ENCODE results near the gene CWC15. TPM values are rescaled to one million over a fixed set of nuclear protein-coding genes. Genes with fewer than 3 reads are reported as not detected.

Gene CWC15
- total and polyA plus RNA-seq, 2 donors (not counting 1 experiment from before 2014, with no cell fraction given): 18.1 to 59.8 TPM

GRCh38 chr11:94946812-94947211, 26.5 kb downstream of the CWC15 start:
- WGBS (ENCODE audit: insufficient coverage): 66% methylated on average over 4 of the region's 4 CpGs
- Mint-ChIP-seq H3K4me1 (peaks cover 6% of the 10 kb centered on the region), H3K27ac (no peak overlapping the region), H3K4me3 (no peak overlapping the region), H3K27me3 (peaks cover 9% of the 10 kb centered on the region), H3K9me3 (ENCODE audit: insufficient read depth) (no peaks in the 10 kb centered on the region)
- TF ChIP-seq, protein P1, sequence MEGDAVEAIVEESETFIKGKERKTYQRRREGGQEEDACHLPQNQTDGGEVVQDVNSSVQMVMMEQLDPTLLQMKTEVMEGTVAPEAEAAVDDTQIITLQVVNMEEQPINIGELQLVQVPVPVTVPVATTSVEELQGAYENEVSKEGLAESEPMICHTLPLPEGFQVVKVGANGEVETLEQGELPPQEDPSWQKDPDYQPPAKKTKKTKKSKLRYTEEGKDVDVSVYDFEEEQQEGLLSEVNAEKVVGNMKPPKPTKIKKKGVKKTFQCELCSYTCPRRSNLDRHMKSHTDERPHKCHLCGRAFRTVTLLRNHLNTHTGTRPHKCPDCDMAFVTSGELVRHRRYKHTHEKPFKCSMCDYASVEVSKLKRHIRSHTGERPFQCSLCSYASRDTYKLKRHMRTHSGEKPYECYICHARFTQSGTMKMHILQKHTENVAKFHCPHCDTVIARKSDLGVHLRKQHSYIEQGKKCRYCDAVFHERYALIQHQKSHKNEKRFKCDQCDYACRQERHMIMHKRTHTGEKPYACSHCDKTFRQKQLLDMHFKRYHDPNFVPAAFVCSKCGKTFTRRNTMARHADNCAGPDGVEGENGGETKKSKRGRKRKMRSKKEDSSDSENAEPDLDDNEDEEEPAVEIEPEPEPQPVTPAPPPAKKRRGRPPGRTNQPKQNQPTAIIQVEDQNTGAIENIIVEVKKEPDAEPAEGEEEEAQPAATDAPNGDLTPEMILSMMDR (IDR thresholded peaks at IDR 0.05): no peak
- Histone ChIP-seq H3K4me3 (ENCODE audit: control extremely low read depth in 1 of 5, extremely low read depth in 1 of 5, insufficient read depth in 1 of 5, low read depth in 2 of 5, low read length in 4 of 5) (no peak overlapping the region), H3K9me3 (ENCODE audit: control extremely low read depth in 1 of 3, control insufficient read depth in 2 of 3, insufficient read depth in 1 of 3, low read length in 2 of 3) (peaks cover 0 to 5% (median 0%) of the 10 kb centered on the region in 3 donors), H3K4me1 (ENCODE audit: control insufficient read depth in 2 of 2, insufficient read depth in 2 of 2, low read length in 2 of 2) (peaks cover 0 to 3% of the 10 kb centered on the region in 2 donors), H3K9ac (ENCODE audit: low read length) (no peak overlapping the region), H3K27ac (ENCODE audit: low read length in 2 of 2) (no peak overlapping the region), H3K27me3 (replicated peaks in 1 of 4; ENCODE audit: control extremely low read depth in 1 of 4, control insufficient read depth in 3 of 4, insufficient read depth in 4 of 4, low read length in 3 of 4) (no peaks in the 10 kb centered on the region), H3K79me2 (ENCODE audit: control insufficient read depth, insufficient read depth, low read length) (no peaks in the 10 kb centered on the region), H3K36me3 (replicated peaks in 1 of 2; ENCODE audit: control extremely low read depth in 1 of 2, control insufficient read depth in 1 of 2, extremely low read depth in 1 of 2, insufficient read depth in 2 of 2, low read length in 1 of 2) (no peaks in the 10 kb centered on the region), H4K20me1 (ENCODE audit: control insufficient read depth, insufficient read depth, low read length, poor library complexity, severe bottlenecking) (no peaks in the 10 kb centered on the region), H2AFZ (ENCODE audit: insufficient read depth, low read depth, low read length, poor library complexity, severe bottlenecking) (no peak overlapping the region), H3K4me2 (replicated peaks; ENCODE audit: low read depth, low read length, poor library complexity, severe bottlenecking) (no peak overlapping the region)
- ChIA-PET POLR2A (no interaction called here), CTCF (no interaction called here)
- ATAC-seq (ENCODE audit: low read depth): no peak
- no peak for DNase-seq
- intact Hi-C loops (cut with micrococcal nuclease): no loop called here

DNA sequence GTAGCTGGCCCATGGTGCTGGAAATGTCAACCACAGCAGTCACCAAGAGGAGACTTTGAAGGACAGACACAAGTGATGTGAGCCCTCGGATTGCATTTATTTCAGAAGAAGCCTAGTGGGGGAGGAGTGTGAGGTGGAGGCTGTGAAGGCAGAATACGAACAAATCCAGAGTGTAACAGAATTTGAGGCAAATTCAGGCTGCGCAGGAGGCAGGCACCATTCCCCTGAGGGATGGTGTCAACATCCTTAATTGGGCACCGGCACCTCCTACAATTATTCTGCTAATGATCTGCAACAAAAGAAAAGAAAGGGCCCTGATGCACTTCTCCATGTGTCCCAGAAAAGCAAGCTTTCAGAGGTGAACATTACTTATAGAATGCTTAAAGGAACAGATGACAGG, 32.2 kb downstream of the CWC15 start:
- Mint-ChIP-seq H3K9me3 (ENCODE audit: insufficient read depth) (no peaks in the 10 kb centered on the region), H3K4me1 (no peaks in the 10 kb centered on the region), H3K27ac (no peak overlapping the region), H3K27me3 (peaks cover 11% of the 10 kb centered on the region), H3K4me3 (no peak overlapping the region)
- TF ChIP-seq EZH2 (IDR thresholded peaks at IDR 0.05; ENCODE audit: borderline replicate concordance, insufficient read depth, low read depth, low read length, poor library complexity, severe bottlenecking): no peak
- TF ChIP-seq, protein P1 (IDR thresholded peaks at IDR 0.05): no peak
- no peak overlapping the region for H3K4me2 ChIP-seq (replicated peaks; ENCODE audit: low read depth, low read length, poor library complexity, severe bottlenecking)
- H3K27ac ChIP-seq (ENCODE audit: low read length in 2 of 2): no peak overlapping the region
- no peaks in the 10 kb centered on the region for H3K4me1 ChIP-seq (ENCODE audit: control insufficient read depth in 2 of 2, insufficient read depth in 2 of 2, low read length in 2 of 2)
- no peak overlapping the region for H3K4me3 ChIP-seq (ENCODE audit: control extremely low read depth in 1 of 5, extremely low read depth in 1 of 5, insufficient read depth in 1 of 5, low read depth in 2 of 5, low read length in 4 of 5)
- DNase-seq: no peak
- H3K27me3 ChIP-seq (replicated peaks in 1 of 4; ENCODE audit: control extremely low read depth in 1 of 4, control insufficient read depth in 3 of 4, insufficient read depth in 4 of 4, low read length in 3 of 4): no peaks in the 10 kb centered on the region
- ChIA-PET CTCF (no interaction called here), POLR2A (interaction anchor here (0.6 kb wide), 1 partner anchor 30 kb away, joined by 3 read pairs; no protein-coding TSS in a partner anchor)
- no peaks in the 10 kb centered on the region for H4K20me1 ChIP-seq (ENCODE audit: control insufficient read depth, insufficient read depth, low read length, poor library complexity, severe bottlenecking)
- no peak for ATAC-seq (ENCODE audit: low read depth)
- WGBS (ENCODE audit: insufficient coverage): 82% methylated on average over 3 of the region's 4 CpGs
- H3K9me3 ChIP-seq (ENCODE audit: control extremely low read depth in 1 of 3, control insufficient read depth in 2 of 3, insufficient read depth in 1 of 3, low read length in 2 of 3): peaks cover 0 to 5% (median 0%) of the 10 kb centered on the region in 3 donors
- intact Hi-C loops (cut with micrococcal nuclease): no loop called here
- no peaks in the 10 kb centered on the region for H3K79me2 ChIP-seq (ENCODE audit: control insufficient read depth, insufficient read depth, low read length)
- H3K36me3 ChIP-seq (replicated peaks in 1 of 2; ENCODE audit: control extremely low read depth in 1 of 2, control insufficient read depth in 1 of 2, extremely low read depth in 1 of 2, insufficient read depth in 2 of 2, low read length in 1 of 2): no peaks in the 10 kb centered on the region
- no peak overlapping the region for H3K9ac ChIP-seq (ENCODE audit: low read length)
- no peak overlapping the region for H2AFZ ChIP-seq (ENCODE audit: insufficient read depth, low read depth, low read length, poor library complexity, severe bottlenecking)
